ENCODE data around the gene LY6G6C.

DNA sequence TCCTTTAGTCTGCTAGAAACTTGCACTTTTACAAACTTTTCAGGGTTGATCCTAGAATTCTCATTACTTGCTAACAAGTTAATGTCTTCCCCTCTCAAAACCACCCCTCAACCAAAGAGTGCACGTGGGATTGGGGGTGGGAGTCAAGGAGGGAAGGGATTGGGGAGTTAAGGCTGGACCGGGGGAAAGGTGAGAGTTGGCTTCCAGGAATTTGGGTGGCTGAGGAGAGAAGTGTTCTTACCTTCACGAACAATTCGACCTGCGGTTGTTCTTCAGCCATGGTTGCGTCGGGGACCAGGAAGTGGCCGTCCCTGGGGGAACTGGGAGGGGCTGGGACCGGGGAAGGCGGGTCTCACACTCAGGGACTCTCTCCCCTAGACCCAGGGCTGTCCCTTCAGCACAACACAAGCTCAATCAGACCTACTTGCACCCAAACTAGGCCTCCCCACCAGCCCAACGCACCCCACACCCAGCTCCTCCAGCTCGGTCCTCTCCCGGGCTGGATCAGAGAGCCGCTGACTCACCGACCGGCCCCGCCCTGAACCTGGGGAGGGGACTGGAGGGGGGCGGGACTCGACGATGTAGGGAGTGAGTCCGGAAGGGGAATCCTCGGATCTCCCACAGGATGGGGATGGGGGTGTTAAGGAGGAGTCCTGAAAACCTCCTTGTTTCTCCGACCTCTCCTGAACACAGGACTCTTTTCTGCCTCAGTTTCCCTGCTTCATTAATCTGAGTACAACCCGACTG, 14.6 kb upstream of the LY6G6C start, which contains the start of gene CLIC1:
- TF ChIP-seq, protein P1, sequence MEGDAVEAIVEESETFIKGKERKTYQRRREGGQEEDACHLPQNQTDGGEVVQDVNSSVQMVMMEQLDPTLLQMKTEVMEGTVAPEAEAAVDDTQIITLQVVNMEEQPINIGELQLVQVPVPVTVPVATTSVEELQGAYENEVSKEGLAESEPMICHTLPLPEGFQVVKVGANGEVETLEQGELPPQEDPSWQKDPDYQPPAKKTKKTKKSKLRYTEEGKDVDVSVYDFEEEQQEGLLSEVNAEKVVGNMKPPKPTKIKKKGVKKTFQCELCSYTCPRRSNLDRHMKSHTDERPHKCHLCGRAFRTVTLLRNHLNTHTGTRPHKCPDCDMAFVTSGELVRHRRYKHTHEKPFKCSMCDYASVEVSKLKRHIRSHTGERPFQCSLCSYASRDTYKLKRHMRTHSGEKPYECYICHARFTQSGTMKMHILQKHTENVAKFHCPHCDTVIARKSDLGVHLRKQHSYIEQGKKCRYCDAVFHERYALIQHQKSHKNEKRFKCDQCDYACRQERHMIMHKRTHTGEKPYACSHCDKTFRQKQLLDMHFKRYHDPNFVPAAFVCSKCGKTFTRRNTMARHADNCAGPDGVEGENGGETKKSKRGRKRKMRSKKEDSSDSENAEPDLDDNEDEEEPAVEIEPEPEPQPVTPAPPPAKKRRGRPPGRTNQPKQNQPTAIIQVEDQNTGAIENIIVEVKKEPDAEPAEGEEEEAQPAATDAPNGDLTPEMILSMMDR (conservative IDR thresholded peaks at IDR 0.05; ENCODE audit: low read depth in 2 of 2), result no peak
- TF ChIP-seq POLR2AphosphoS5 (IDR thresholded peaks at IDR 0.05; ENCODE audit: low read depth), result peak; percentile 87
- TF ChIP-seq, protein P2, sequence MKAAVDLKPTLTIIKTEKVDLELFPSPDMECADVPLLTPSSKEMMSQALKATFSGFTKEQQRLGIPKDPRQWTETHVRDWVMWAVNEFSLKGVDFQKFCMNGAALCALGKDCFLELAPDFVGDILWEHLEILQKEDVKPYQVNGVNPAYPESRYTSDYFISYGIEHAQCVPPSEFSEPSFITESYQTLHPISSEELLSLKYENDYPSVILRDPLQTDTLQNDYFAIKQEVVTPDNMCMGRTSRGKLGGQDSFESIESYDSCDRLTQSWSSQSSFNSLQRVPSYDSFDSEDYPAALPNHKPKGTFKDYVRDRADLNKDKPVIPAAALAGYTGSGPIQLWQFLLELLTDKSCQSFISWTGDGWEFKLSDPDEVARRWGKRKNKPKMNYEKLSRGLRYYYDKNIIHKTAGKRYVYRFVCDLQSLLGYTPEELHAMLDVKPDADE (IDR thresholded peaks at IDR 0.05), result no peak
- no peak for TF ChIP-seq EZH2 (IDR thresholded peaks at IDR 0.05; ENCODE audit: low read depth, unreplicated experiment)
- no peak for TF ChIP-seq CREB1 (CRISPR knock-in tag; IDR thresholded peaks at IDR 0.05; ENCODE audit: low read depth)
- TF ChIP-seq, protein P3, sequence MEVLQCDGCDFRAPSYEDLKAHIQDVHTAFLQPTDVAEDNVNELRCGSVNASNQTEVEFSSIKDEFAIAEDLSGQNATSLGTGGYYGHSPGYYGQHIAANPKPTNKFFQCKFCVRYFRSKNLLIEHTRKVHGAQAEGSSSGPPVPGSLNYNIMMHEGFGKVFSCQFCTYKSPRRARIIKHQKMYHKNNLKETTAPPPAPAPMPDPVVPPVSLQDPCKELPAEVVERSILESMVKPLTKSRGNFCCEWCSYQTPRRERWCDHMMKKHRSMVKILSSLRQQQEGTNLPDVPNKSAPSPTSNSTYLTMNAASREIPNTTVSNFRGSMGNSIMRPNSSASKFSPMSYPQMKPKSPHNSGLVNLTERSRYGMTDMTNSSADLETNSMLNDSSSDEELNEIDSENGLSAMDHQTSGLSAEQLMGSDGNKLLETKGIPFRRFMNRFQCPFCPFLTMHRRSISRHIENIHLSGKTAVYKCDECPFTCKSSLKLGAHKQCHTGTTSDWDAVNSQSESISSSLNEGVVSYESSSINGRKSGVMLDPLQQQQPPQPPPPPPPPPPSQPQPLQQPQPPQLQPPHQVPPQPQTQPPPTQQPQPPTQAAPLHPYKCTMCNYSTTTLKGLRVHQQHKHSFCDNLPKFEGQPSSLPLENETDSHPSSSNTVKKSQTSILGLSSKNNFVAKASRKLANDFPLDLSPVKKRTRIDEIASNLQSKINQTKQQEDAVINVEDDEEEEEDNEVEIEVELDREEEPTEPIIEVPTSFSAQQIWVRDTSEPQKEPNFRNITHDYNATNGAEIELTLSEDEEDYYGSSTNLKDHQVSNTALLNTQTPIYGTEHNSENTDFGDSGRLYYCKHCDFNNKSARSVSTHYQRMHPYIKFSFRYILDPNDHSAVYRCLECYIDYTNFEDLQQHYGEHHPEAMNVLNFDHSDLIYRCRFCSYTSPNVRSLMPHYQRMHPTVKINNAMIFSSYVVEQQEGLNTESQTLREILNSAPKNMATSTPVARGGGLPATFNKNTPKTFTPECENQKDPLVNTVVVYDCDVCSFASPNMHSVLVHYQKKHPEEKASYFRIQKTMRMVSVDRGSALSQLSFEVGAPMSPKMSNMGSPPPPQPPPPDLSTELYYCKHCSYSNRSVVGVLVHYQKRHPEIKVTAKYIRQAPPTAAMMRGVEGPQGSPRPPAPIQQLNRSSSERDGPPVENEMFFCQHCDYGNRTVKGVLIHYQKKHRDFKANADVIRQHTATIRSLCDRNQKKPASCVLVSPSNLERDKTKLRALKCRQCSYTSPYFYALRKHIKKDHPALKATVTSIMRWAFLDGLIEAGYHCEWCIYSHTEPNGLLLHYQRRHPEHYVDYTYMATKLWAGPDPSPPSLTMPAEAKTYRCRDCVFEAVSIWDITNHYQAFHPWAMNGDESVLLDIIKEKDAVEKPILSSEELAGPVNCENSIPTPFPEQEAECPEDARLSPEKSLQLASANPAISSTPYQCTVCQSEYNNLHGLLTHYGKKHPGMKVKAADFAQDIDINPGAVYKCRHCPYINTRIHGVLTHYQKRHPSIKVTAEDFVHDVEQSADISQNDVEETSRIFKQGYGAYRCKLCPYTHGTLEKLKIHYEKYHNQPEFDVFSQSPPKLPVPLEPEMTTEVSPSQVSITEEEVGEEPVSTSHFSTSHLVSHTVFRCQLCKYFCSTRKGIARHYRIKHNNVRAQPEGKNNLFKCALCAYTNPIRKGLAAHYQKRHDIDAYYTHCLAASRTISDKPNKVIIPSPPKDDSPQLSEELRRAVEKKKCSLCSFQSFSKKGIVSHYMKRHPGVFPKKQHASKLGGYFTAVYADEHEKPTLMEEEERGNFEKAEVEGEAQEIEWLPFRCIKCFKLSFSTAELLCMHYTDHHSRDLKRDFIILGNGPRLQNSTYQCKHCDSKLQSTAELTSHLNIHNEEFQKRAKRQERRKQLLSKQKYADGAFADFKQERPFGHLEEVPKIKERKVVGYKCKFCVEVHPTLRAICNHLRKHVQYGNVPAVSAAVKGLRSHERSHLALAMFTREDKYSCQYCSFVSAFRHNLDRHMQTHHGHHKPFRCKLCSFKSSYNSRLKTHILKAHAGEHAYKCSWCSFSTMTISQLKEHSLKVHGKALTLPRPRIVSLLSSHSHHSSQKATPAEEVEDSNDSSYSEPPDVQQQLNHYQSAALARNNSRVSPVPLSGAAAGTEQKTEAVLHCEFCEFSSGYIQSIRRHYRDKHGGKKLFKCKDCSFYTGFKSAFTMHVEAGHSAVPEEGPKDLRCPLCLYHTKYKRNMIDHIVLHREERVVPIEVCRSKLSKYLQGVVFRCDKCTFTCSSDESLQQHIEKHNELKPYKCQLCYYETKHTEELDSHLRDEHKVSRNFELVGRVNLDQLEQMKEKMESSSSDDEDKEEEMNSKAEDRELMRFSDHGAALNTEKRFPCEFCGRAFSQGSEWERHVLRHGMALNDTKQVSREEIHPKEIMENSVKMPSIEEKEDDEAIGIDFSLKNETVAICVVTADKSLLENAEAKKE (CRISPR knock-in tag; IDR thresholded peaks at IDR 0.05), result no peak
- no peak for TF ChIP-seq EZH2phosphoT487 (IDR thresholded peaks at IDR 0.05; ENCODE audit: unreplicated experiment)
- TF ChIP-seq, protein P4, sequence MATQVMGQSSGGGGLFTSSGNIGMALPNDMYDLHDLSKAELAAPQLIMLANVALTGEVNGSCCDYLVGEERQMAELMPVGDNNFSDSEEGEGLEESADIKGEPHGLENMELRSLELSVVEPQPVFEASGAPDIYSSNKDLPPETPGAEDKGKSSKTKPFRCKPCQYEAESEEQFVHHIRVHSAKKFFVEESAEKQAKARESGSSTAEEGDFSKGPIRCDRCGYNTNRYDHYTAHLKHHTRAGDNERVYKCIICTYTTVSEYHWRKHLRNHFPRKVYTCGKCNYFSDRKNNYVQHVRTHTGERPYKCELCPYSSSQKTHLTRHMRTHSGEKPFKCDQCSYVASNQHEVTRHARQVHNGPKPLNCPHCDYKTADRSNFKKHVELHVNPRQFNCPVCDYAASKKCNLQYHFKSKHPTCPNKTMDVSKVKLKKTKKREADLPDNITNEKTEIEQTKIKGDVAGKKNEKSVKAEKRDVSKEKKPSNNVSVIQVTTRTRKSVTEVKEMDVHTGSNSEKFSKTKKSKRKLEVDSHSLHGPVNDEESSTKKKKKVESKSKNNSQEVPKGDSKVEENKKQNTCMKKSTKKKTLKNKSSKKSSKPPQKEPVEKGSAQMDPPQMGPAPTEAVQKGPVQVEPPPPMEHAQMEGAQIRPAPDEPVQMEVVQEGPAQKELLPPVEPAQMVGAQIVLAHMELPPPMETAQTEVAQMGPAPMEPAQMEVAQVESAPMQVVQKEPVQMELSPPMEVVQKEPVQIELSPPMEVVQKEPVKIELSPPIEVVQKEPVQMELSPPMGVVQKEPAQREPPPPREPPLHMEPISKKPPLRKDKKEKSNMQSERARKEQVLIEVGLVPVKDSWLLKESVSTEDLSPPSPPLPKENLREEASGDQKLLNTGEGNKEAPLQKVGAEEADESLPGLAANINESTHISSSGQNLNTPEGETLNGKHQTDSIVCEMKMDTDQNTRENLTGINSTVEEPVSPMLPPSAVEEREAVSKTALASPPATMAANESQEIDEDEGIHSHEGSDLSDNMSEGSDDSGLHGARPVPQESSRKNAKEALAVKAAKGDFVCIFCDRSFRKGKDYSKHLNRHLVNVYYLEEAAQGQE (IDR thresholded peaks at IDR 0.05; ENCODE audit: unreplicated experiment), result no peak
- TF ChIP-seq NANOG (IDR thresholded peaks at IDR 0.05; ENCODE audit: borderline replicate concordance), result no peak
- no peak for TF ChIP-seq STAT1 (IDR thresholded peaks at IDR 0.05; ENCODE audit: unreplicated experiment)
- no peak for TF ChIP-seq ZNF331 (CRISPR knock-in tag; IDR thresholded peaks at IDR 0.05; ENCODE audit: low read depth)
- no peak for TF ChIP-seq JUNB (IDR thresholded peaks at IDR 0.05; ENCODE audit: unreplicated experiment)
